IMR-90 (cell line): ENCODE measurements around the gene ADISSP. TPM values are rescaled to one million over a fixed set of nuclear protein-coding genes. Genes with fewer than 3 reads are reported as not detected.

Experiments used
- ATAC-seq: fragments of 200-7000 bp; cut with Tn5 transposase; 2 replicates; pipeline ENCODE4 v1.9.1; 2020; ENCODE audit warnings: low read depth, mild to moderate bottlenecking, moderate library complexity
- BruUV-seq: library from RNA; stranded (reverse); fragments of 400-500 nt; replicated peaks from 2 replicates; lab custom pipeline; 2021; lab: Mats Ljungman, UMichigan
- CTCF ChIA-PET: fragments of 300-600 bp; formaldehyde crosslinking; extraction: SDS; loops from one replicate; lab custom pipeline; 2021; ENCODE audit warnings: antibody characterized with exemption; lab: Yijun Ruan, JAX
- POLR2A ChIA-PET: fragments of 300-600 bp; sonication (Branson Sonifier 250); formaldehyde crosslinking; loops from one replicate; lab custom pipeline; 2022; ENCODE audit warnings: antibody characterized with exemption; ENCODE audit not compliant: unreplicated experiment; lab: Charles Lee
- DNase-seq: peaks from one replicate; pipeline ENCODE4 v3.0.0; 2013
- H2AFZ ChIP-seq: replicated peaks from 2 replicates; pipeline ENCODE3; 2013; ENCODE audit warnings: low read length, mild to moderate bottlenecking; ENCODE audit not compliant: poor library complexity
- H2AK5ac ChIP-seq: 2 replicates; pipeline ENCODE4 v1.6.1; 2013; ENCODE audit warnings: low read depth, low read length, inconsistent platforms
- H2AK9ac ChIP-seq: replicated peaks from 2 replicates; pipeline ENCODE3; 2013; ENCODE audit warnings: mild to moderate bottlenecking, low read depth, low read length, moderate library complexity; ENCODE audit not compliant: poor library complexity
- H2BK120ac ChIP-seq: 2 replicates; pipeline ENCODE4 v1.6.1; 2013; ENCODE audit warnings: low read depth, low read length, inconsistent platforms
- H2BK15ac ChIP-seq: 3 replicates; pipeline ENCODE4 v1.6.1; 2013; ENCODE audit warnings: low read depth, low read length, inconsistent platforms
- H2BK20ac ChIP-seq: 2 replicates; pipeline ENCODE4 v1.6.1; 2013; ENCODE audit warnings: low read depth, mild to moderate bottlenecking, inconsistent platforms, low read length, moderate library complexity
- H2BK5ac ChIP-seq: 2 replicates; pipeline ENCODE4 v1.6.1; 2013; ENCODE audit warnings: mild to moderate bottlenecking, low read depth, low read length, inconsistent platforms; ENCODE audit not compliant: poor library complexity, severe bottlenecking
- H3K14ac ChIP-seq: replicated peaks from 2 replicates; pipeline ENCODE4 v1.6.1; 2013; ENCODE audit warnings: low read depth, low read length, inconsistent platforms
- H3K18ac ChIP-seq: 2 replicates; pipeline ENCODE4 v1.6.1; 2013; ENCODE audit warnings: low read depth, low read length, control low read depth
- H3K23ac ChIP-seq: 2 replicates; pipeline ENCODE4 v1.6.1; 2013; ENCODE audit warnings: low read depth, low read length, inconsistent platforms
- H3K27ac ChIP-seq: 2 replicates; pipeline ENCODE4 v1.5.1; 2013; ENCODE audit warnings: mild to moderate bottlenecking, control low read depth, low read length; ENCODE audit not compliant: insufficient read depth
- H3K27me3 ChIP-seq: 2 replicates; pipeline ENCODE4 v1.6.1; 2013; ENCODE audit warnings: low read length; ENCODE audit not compliant: control insufficient read depth, insufficient read depth
- H3K36me3 ChIP-seq: 2 replicates; pipeline ENCODE4 v1.6.1; 2013; ENCODE audit warnings: low read length, mixed read lengths; ENCODE audit not compliant: control insufficient read depth, insufficient read depth
- H3K4ac ChIP-seq: 2 replicates; pipeline ENCODE4 v1.6.1; 2013; ENCODE audit warnings: low read depth, low read length, inconsistent platforms
- H3K4me1 ChIP-seq: 2 replicates; pipeline ENCODE4 v1.6.1; 2013; ENCODE audit warnings: low read length, mixed read lengths; ENCODE audit not compliant: control insufficient read depth, insufficient read depth
- H3K4me2 ChIP-seq: 2 replicates; pipeline ENCODE4 v1.6.1; 2013; ENCODE audit warnings: low read depth, mild to moderate bottlenecking, control low read depth, low read length, moderate library complexity
- H3K4me3 ChIP-seq: 2 replicates; pipeline ENCODE4 v1.5.1; 2013; ENCODE audit warnings: low read depth, mild to moderate bottlenecking, control low read depth, low read length, moderate library complexity; ENCODE audit not compliant: insufficient read depth
- H3K56ac ChIP-seq: 2 replicates; pipeline ENCODE4 v1.6.1; 2013; ENCODE audit warnings: low read length, inconsistent platforms; ENCODE audit not compliant: insufficient read depth; ENCODE audit errors: extremely low read depth
- H3K79me1 ChIP-seq, 2 experiments: 2 replicates each; pipeline ENCODE4 v1.6.1; 2013; ENCODE audit warnings: low read length in 2 of 2, inconsistent platforms in 1 of 2, low read depth in 1 of 2
- H3K9ac ChIP-seq: 2 replicates; pipeline ENCODE4 v1.6.1; 2013; ENCODE audit warnings: low read depth, low read length, control low read depth
- H3K9me1 ChIP-seq: 2 replicates; pipeline ENCODE4 v1.6.1; 2013; ENCODE audit warnings: low read length, inconsistent platforms; ENCODE audit not compliant: insufficient read depth
- H3K9me3 ChIP-seq: 2 replicates; pipeline ENCODE4 v1.6.1; 2013; ENCODE audit warnings: low read length; ENCODE audit not compliant: control insufficient read depth, insufficient read depth
- H4K20me1 ChIP-seq: 2 replicates; pipeline ENCODE4 v1.6.1; 2013; ENCODE audit warnings: low read length, inconsistent platforms; ENCODE audit not compliant: insufficient read depth
- H4K5ac ChIP-seq: 2 replicates; pipeline ENCODE4 v1.6.1; 2013; ENCODE audit warnings: mild to moderate bottlenecking, low read depth, low read length, control low read depth
- H4K8ac ChIP-seq, 2 experiments: 2 replicates each; pipeline ENCODE4 v1.6.1; 2013; ENCODE audit warnings: low read depth in 2 of 2, low read length in 2 of 2, control low read depth in 1 of 2, inconsistent platforms in 1 of 2
- H4K91ac ChIP-seq: 2 replicates; pipeline ENCODE4 v1.6.1; 2013; ENCODE audit warnings: low read depth, low read length, inconsistent platforms; ENCODE audit not compliant: insufficient read depth
- CEBPB ChIP-seq: IDR thresholded peaks from 2 replicates; pipeline ENCODE4 v1.6.1; 2012; ENCODE audit warnings: low read depth, low read length, improper control_type of control experiment
- CHD1 ChIP-seq: IDR thresholded peaks from 2 replicates; pipeline ENCODE4 v1.6.1; 2012; ENCODE audit warnings: low read depth, low read length, improper control_type of control experiment
- CTCF ChIP-seq: conservative IDR thresholded peaks from 2 replicates; pipeline ENCODE4 v1.5.1; 2012; ENCODE audit warnings: mild to moderate bottlenecking, low read depth, low read length, improper control_type of control experiment
- ELK1 ChIP-seq: fragments of 150-350 bp; IDR thresholded peaks from 2 replicates; pipeline ENCODE4 v1.6.1; 2016; ENCODE audit warnings: low read depth, mild to moderate bottlenecking, low read length, moderate library complexity, borderline replicate concordance
- FOS ChIP-seq: fragments of 150-350 bp; IDR thresholded peaks from 2 replicates; pipeline ENCODE4 v1.6.1; 2016; ENCODE audit warnings: low read depth, low read length
- MXI1 ChIP-seq: IDR thresholded peaks from 2 replicates; pipeline ENCODE4 v1.6.1; 2012; ENCODE audit warnings: low read depth, mild to moderate bottlenecking, low read length, moderate library complexity, borderline replicate concordance
- NFE2L2 ChIP-seq: fragments of 150-350 bp; IDR thresholded peaks from 2 replicates; pipeline ENCODE4 v1.6.1; 2016; ENCODE audit warnings: low read depth, mild to moderate bottlenecking, low read length
- POLR2A ChIP-seq: IDR thresholded peaks from 2 replicates; pipeline ENCODE4 v1.6.1; 2012; ENCODE audit warnings: mild to moderate bottlenecking, low read depth, low read length
- RAD21 ChIP-seq: IDR thresholded peaks from 2 replicates; pipeline ENCODE4 v1.6.1; 2012; ENCODE audit warnings: low read length, improper control_type of control experiment
- RCOR1 ChIP-seq: IDR thresholded peaks from 2 replicates; pipeline ENCODE4 v1.6.1; 2012; ENCODE audit warnings: mild to moderate bottlenecking, low read length, improper control_type of control experiment; ENCODE audit not compliant: insufficient replicate concordance
- USF2 ChIP-seq: fragments of 150-350 bp; IDR thresholded peaks from 2 replicates; pipeline ENCODE4 v1.6.1; 2017; ENCODE audit warnings: mild to moderate bottlenecking, antibody characterized with exemption, low read length, low read depth
- WGBS, 2 experiments: methylation state at CpG; one replicate each; pipeline versions ENCODE4 v1.1.5 to v1.1.7; 2013; ENCODE audit warnings: missing lambda C conversion rate in 2 of 2; ENCODE audit not compliant: insufficient read length in 1 of 2; ENCODE audit errors: extremely low coverage in 2 of 2; 5-methylcytosine and 5-hydroxymethylcytosine counted together
- dilution Hi-C: fragments of 300-500 bp; cut with HindIII; formaldehyde crosslinking; loops from one replicate; pipeline ENCODE4 v1.14.3; 2018; ENCODE audit warnings: low sequenced_read_pairs; ENCODE audit not compliant: unreplicated experiment
- in situ Hi-C: fragments of 300-500 bp; cut with MboI; formaldehyde crosslinking; loops from 3 replicates; pipeline ENCODE4 v1.14.3; 2019; ENCODE audit warnings: low sequenced_read_pairs, inconsistent platforms, mixed read lengths
- intact Hi-C: fragments of 100-400 bp; cut with micrococcal nuclease; formaldehyde crosslinking; loops from 2 replicates; pipeline ENCODE4 v1.10.0; 2022
- polyA plus RNA-seq, 3 experiments: library from polyadenylated mRNA; depleted of rRNA; stranded (reverse); fragments of >200 nt; gene quantifications; 2 replicates each; pipeline ENCODE4 v1.2.3, GENCODE V29; 2012; ENCODE audit warnings: low replicate concordance in 1 of 3
- total RNA-seq: library from RNA; depleted of rRNA; stranded (reverse); fragments of >200 nt; gene quantifications from 2 replicates; pipeline ENCODE4 v1.2.3, GENCODE V29; 2012

Gene ADISSP
- total and polyA plus RNA-seq, 2 of the 4 experiments (the other 2 are of a cell fraction) = 31.9 to 58.2 TPM

- Histone ChIP-seq H3K18ac (no peak overlapping the region), H2AK5ac (no peak overlapping the region), H2AFZ (no peak overlapping the region), H4K91ac (no peak overlapping the region), H3K56ac (no peak overlapping the region), H3K4me1 (no peaks in the 10 kb centered on the region), H3K23ac (no peak overlapping the region), H2BK15ac (no peak overlapping the region), H3K9ac (no peak overlapping the region), H4K8ac (no peak overlapping the region), H2BK20ac (no peak overlapping the region), H3K27ac (no peak overlapping the region), H2BK5ac (no peak overlapping the region), H3K79me1 (no peaks in the 10 kb centered on the region), H4K5ac (no peak overlapping the region), H3K36me3 (peaks cover 6% of the 10 kb centered on the region), H4K20me1 (0 out of 2 replicates have a peak, but pooled peaks cover 6% of the 10 kb centered on the region), H2AK9ac (no peak overlapping the region), H3K4me3 (no peak overlapping the region), H3K4ac (no peak overlapping the region), H3K9me3 (no peaks in the 10 kb centered on the region), H2BK120ac (no peak overlapping the region), H3K9me1 (no peaks in the 10 kb centered on the region; the same call in 1 of the 2 replicates), H3K4me2 (no peak overlapping the region), H3K27me3 (peaks cover 3% of the 10 kb centered on the region; the same call in 1 of the 2 replicates), H3K14ac (no peak overlapping the region)
- WGBS, 2 experiments = 75% methylated on average over 4 of the region's 13 CpGs; no CpG with 5 or more reads in 1 of the 2 experiments
- CTCF ChIA-PET = interaction anchor here (1.4 kb wide), 2 partner anchors 13 to 91 kb away, joined by 3 read pairs; no protein-coding TSS in a partner anchor
- no TSS peak for BruUV-seq
- intact Hi-C loops = no loop called here
- POLR2A ChIA-PET = no interaction called here
- ATAC-seq = no peak
- no peak for DNase-seq
- dilution Hi-C loops = no loop called here
- in situ Hi-C loops = no loop called here
- no peak for TF ChIP-seq CTCF
- no peak for TF ChIP-seq NFE2L2
- TF ChIP-seq FOS = no peak
- no peak for TF ChIP-seq CEBPB
- no peak for TF ChIP-seq RCOR1
- no peak for TF ChIP-seq USF2
- TF ChIP-seq CHD1 = no peak
- TF ChIP-seq RAD21 = no peak
- no peak for TF ChIP-seq MXI1
- TF ChIP-seq ELK1 = no peak
- TF ChIP-seq POLR2A = no peak
Observed at GRCh38 chr20:3752386-3752759, 15.2 kb downstream of the ADISSP start.
